ENCODE measurements around the gene TUBB4A.
A peak's percentile ranks its signal among the peaks of the same experiment; 100 is the strongest.

The TUBB4A gene

DNA sequence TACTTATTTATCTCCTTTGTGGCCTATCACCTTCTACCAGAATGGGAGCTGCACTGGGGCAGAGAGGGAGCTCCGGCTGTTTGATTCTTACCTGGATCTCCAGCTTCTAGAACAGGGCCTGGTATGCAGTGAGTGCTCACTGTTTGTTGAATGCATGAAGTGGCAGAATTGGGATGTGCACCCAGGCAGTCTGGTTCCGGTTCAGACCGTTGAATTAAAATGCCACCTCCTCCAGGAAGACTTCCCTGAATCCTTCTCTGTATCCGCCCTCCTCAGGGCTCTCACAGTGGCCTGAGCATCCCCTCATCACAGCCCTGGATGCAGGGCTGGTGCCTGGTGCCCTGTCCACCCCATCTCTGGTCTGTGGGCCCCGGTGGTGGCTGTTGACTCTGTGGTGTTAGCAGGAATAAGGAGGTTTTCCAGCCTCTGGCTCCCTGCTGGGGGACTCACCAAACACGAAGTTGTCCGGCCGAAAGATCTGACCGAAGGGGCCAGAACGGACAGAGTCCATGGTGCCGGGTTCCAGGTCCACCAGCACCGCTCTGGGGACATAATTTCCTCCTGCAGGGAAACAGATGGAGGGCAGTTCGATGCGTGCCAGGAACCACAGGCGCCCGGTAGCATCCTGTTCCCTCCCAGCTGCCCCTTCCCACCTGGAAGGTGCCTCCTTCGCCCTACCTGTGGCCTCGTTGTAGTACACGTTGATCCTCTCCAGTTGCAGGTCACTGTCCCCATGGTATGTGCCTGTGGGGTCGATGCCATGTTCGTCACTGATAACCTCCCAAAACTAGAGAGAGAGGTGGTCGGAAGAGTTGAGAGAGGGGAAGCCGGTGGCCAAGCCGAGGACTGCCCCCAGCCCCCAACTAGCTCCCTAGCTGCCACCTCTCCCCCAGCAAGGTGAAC, 1.0 kb downstream of the TUBB4A start:
- DNase-seq (ENCODE audit: low read depth), result no peak
- H3K4me3 ChIP-seq (ENCODE audit: low read length), result peak overlapping the region; percentile 69
- TF ChIP-seq, protein P1, sequence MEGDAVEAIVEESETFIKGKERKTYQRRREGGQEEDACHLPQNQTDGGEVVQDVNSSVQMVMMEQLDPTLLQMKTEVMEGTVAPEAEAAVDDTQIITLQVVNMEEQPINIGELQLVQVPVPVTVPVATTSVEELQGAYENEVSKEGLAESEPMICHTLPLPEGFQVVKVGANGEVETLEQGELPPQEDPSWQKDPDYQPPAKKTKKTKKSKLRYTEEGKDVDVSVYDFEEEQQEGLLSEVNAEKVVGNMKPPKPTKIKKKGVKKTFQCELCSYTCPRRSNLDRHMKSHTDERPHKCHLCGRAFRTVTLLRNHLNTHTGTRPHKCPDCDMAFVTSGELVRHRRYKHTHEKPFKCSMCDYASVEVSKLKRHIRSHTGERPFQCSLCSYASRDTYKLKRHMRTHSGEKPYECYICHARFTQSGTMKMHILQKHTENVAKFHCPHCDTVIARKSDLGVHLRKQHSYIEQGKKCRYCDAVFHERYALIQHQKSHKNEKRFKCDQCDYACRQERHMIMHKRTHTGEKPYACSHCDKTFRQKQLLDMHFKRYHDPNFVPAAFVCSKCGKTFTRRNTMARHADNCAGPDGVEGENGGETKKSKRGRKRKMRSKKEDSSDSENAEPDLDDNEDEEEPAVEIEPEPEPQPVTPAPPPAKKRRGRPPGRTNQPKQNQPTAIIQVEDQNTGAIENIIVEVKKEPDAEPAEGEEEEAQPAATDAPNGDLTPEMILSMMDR (conservative IDR thresholded peaks at IDR 0.05; ENCODE audit: low read depth, low read length), result no peak

DNA sequence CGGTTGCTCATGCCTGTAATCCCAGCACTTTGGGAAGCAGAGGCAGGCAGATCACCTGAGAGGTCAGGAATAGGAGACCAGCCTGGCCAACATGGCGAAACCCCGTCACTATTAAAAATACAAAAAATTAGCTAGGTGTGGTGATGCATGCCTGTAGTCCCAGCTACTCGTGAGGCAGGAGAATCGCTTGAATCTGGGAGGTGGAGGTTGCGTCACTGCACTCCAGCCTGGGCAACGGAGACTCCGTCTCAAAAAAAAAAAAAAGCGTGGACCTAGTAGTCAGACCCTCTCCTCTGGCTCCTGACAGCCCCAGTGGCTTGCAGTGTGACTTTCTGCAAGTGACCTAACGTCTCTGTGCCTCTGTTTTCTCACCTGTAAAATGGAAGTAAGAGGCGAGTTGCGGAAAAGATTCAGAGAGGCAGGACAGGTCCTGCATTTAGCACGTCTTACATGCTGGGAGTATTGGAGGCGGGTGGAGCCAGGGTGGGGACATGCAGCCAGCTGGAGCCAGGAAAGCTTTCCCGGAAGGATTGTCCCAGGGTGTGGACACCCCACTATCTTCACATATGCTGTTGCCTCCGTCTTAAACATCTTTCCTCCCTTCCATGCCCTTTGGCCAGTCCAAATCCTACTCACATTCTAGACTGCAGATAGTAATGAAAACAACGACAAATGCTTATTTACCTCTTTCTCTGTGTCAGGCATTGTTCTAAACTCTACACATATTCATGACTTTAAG, 2.9 kb downstream of the TUBB4A start:
- H3K4me3 ChIP-seq (ENCODE audit: low read length), result no peak overlapping the region
- DNase-seq (ENCODE audit: low read depth), result no peak
- TF ChIP-seq, protein P1 (conservative IDR thresholded peaks at IDR 0.05; ENCODE audit: low read depth, low read length), result no peak

DNA sequence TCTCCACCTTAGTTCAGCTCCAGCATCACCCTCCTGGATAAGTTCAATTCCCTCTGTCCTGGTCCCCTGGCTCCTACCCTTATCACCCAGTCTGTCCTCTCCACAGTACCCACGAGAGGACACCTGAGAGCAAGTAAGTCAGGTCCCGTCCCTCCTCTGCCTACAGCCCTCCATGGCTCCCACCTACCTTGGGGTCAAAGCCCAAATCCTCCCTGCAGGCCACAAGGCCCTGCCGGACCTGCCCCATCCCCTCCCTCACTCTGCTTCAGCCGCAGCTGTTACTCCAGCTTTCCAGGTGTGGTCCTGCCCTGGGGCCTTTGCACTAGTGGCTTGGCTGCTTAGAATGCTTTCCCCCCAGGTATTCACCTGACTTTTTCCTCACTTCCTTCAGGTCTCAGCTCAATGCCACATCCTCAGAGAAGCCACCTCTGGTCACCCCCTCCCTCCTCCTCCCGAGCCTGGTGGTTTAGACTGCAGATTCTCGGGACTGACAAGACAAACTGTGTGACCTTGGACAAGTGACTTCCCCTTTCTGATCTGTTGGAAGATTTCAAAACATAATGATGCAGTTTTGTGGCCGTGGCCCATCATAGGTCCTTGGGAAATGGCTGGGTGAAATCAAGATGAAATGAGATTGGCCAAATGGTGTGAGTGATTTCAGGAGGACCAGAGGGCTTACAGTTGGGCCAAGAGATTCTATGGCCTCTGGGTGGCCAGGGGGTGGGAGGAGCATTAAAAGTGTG, 3.6 kb downstream of the TUBB4A start:
- no peak for DNase-seq (ENCODE audit: low read depth)
- H3K4me3 ChIP-seq (ENCODE audit: low read length), result no peak overlapping the region
- TF ChIP-seq, protein P1 (conservative IDR thresholded peaks at IDR 0.05; ENCODE audit: low read depth, low read length), result no peak

- TF ChIP-seq, protein P1 (conservative IDR thresholded peaks at IDR 0.05; ENCODE audit: low read depth, low read length), result no peak
Observed at GRCh38 chr19:6495947-6496346, 6.2 kb downstream of the TUBB4A start.

DNA sequence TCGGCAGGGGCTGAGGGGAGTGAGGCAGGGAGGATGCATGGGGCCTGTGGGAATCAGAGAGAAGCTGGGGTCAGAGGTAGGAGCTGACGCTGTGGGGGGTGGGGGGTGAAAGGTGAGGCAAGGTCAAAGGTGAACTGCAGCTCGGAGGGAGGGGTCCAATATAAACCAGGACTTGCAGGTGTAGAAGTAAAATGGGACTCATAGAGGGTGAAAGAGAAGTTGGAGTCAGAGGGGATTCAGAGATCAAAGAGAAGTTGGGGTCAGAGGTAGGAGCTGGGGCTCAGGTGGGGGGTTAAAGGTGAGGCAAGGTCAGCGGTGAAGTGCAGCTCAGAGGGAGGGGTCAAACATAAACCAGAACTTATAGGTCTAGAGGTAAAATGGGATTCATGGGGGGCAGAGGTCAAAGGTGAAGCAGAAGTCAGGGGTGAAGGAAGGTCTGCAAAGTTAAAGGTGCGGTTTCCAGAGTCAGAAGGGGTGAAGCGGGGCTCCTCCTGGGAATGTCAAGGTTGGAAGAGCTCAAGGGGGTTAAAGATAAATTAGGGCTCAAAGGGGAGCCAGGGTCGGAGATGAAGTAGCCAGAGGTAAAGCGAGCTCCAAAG, 7.6 kb downstream of the TUBB4A start:
- TF ChIP-seq, protein P1 (conservative IDR thresholded peaks at IDR 0.05; ENCODE audit: low read depth, low read length), result no peak
- no peak for DNase-seq (ENCODE audit: low read depth)
- no peak overlapping the region for H3K4me3 ChIP-seq (ENCODE audit: low read length)

More at GRCh38 chr19:6495947-6496346, 6.2 kb downstream of the TUBB4A start:
- DNase-seq (ENCODE audit: low read depth), result no peak
- no peak overlapping the region for H3K4me3 ChIP-seq (ENCODE audit: low read length)

GRCh38 chr19:6491802-6492592, 10.1 kb downstream of the TUBB4A start:
- DNase-seq (ENCODE audit: low read depth), result no peak
- H3K4me3 ChIP-seq (ENCODE audit: low read length), result no peak overlapping the region
- TF ChIP-seq, protein P1 (conservative IDR thresholded peaks at IDR 0.05; ENCODE audit: low read depth, low read length), result no peak
